ENCODE data around the gene HBG2.

DNA sequence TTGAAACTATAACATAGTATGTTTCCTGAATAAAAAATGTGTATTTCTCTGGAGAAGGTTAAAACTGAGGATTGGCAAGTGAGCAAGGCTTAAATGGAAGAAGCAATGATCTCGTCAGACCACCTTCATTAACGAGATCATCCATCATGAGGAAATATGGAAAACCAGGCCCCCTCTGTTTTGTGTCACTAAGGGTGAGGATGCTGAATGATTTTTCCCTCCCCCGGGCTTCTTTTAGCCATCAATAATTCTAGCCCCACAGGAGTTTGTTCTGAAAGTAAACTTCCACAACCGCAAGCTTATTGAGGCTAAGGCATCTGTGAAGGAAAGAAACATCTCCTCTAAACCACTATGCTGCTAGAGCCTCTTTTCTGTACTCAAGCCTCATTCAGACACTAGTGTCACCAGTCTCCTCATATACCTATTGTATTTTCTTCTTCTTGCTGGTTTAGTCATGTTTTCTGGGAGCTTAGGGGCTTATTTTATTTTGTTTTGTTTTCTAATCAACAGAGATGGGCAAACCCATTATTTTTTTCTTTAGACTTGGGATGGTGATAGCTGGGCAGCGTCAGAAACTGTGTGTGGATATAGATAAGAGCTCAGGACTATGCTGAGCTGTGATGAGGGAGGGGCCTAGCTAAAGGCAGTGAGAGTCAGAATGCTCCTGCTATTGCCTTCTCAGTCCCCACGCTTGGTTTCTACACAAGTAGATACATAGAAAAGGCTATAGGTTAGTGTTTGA, 21.0 kb upstream of the HBG2 start:
- TF ChIP-seq, protein P1, sequence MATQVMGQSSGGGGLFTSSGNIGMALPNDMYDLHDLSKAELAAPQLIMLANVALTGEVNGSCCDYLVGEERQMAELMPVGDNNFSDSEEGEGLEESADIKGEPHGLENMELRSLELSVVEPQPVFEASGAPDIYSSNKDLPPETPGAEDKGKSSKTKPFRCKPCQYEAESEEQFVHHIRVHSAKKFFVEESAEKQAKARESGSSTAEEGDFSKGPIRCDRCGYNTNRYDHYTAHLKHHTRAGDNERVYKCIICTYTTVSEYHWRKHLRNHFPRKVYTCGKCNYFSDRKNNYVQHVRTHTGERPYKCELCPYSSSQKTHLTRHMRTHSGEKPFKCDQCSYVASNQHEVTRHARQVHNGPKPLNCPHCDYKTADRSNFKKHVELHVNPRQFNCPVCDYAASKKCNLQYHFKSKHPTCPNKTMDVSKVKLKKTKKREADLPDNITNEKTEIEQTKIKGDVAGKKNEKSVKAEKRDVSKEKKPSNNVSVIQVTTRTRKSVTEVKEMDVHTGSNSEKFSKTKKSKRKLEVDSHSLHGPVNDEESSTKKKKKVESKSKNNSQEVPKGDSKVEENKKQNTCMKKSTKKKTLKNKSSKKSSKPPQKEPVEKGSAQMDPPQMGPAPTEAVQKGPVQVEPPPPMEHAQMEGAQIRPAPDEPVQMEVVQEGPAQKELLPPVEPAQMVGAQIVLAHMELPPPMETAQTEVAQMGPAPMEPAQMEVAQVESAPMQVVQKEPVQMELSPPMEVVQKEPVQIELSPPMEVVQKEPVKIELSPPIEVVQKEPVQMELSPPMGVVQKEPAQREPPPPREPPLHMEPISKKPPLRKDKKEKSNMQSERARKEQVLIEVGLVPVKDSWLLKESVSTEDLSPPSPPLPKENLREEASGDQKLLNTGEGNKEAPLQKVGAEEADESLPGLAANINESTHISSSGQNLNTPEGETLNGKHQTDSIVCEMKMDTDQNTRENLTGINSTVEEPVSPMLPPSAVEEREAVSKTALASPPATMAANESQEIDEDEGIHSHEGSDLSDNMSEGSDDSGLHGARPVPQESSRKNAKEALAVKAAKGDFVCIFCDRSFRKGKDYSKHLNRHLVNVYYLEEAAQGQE (IDR thresholded peaks at IDR 0.05; ENCODE audit: low read depth) = no peak
- TF ChIP-seq YY1 (IDR thresholded peaks at IDR 0.05; ENCODE audit: low read depth) = no peak
- TF ChIP-seq TEAD4 (IDR thresholded peaks at IDR 0.05) = no peak
- TF ChIP-seq TAF1 (IDR thresholded peaks at IDR 0.05; ENCODE audit: low read depth) = no peak
- TF ChIP-seq NFIC (IDR thresholded peaks at IDR 0.05) = no peak
- no peak for TF ChIP-seq EP300 (IDR thresholded peaks at IDR 0.05; ENCODE audit: borderline replicate concordance)
- TF ChIP-seq RAD21 (IDR thresholded peaks at IDR 0.05; ENCODE audit: low read depth) = no peak
- TF ChIP-seq CEBPB (IDR thresholded peaks at IDR 0.05) = no peak
- TF ChIP-seq, protein P2, sequence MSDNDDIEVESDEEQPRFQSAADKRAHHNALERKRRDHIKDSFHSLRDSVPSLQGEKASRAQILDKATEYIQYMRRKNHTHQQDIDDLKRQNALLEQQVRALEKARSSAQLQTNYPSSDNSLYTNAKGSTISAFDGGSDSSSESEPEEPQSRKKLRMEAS (IDR thresholded peaks at IDR 0.05) = no peak
- TF ChIP-seq TCF12 (IDR thresholded peaks at IDR 0.05; ENCODE audit: low read depth) = no peak

Data from Ishikawa (cell line).